Prostate gland (tissue), 2 donors: ENCODE results near the gene BARHL2.

Source experiments
- POLR2A ChIP-seq: fragments of 450-650 bp; IDR thresholded peaks from one replicate; pipeline ENCODE4 v1.6.1; 2016; ENCODE audit warnings: antibody characterized with exemption, mild to moderate bottlenecking
- TF ChIP-seq, protein P1 (sequence below), 4 experiments: fragments of 200-600 bp in 2 of 4; fragments of 450-650 bp in 2 of 4; sonication (generic) in 2 of 4; IDR thresholded peaks; 1 replicate in 3 of 4; 2 replicates in 1 of 4; pipeline ENCODE4 v1.5.1; 2016 to 2019; ENCODE audit warnings: antibody characterized with exemption in 4 of 4, mild to moderate bottlenecking in 2 of 4, moderate library complexity in 2 of 4

DNA sequence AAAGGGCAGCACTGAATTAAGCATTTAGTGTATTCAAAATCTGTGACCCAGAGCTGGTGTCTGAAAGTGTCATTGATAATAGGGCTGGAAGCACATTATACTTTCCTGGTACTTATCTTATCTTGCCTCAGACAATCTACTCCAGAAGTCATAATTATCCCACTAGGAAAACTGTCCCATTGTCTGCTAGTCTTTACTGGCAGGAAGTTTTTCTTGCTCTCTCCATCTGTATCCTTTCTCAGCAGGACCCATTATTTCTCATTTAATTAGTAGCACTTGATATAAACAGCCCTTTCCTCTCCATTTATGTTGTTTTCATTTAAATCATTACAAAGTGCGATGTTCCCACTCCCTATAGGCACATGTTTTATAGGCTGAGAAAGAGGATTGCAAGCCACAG, 36.5 kb upstream of the BARHL2 start:
- TF ChIP-seq, protein P1, sequence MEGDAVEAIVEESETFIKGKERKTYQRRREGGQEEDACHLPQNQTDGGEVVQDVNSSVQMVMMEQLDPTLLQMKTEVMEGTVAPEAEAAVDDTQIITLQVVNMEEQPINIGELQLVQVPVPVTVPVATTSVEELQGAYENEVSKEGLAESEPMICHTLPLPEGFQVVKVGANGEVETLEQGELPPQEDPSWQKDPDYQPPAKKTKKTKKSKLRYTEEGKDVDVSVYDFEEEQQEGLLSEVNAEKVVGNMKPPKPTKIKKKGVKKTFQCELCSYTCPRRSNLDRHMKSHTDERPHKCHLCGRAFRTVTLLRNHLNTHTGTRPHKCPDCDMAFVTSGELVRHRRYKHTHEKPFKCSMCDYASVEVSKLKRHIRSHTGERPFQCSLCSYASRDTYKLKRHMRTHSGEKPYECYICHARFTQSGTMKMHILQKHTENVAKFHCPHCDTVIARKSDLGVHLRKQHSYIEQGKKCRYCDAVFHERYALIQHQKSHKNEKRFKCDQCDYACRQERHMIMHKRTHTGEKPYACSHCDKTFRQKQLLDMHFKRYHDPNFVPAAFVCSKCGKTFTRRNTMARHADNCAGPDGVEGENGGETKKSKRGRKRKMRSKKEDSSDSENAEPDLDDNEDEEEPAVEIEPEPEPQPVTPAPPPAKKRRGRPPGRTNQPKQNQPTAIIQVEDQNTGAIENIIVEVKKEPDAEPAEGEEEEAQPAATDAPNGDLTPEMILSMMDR (IDR thresholded peaks at IDR 0.05) = no peak
- no peak for TF ChIP-seq POLR2A
